22Rv1 (cell line): ENCODE results near the gene DNMT3A.

Experiments
- H3K27ac ChIP-seq: fragments of 450-650 bp; 2 replicates; pipeline ENCODE4 v1.5.1; 2017
- CTCF ChIP-seq: fragments of 450-650 bp; IDR thresholded peaks from 2 replicates; pipeline ENCODE4 v1.5.1; 2017; ENCODE audit warnings: mild to moderate bottlenecking
- ZFX ChIP-seq: fragments of 450-650 bp; IDR thresholded peaks from 2 replicates; pipeline ENCODE4 v1.6.1; 2017; ENCODE audit warnings: antibody characterized with exemption, borderline replicate concordance

The DNMT3A gene

DNA sequence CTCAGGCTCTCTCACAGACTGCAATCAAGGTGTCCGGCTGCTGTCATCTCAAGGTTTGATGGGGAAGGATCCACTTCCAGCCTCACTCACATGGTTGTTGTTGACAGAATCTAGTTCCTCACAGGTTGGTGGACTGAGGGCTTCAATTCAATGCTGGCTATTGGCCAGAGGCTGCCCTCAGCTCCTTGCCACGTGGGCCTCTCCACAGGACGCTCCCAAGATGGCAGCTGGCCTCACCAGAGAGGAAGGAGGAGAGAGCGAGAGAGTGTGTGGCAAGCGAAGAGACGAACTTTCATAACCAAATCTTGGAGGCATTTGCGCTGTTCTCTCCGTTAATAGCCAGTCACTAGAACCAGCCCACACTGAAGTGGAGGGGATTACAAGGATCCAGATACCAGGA is 13.5 kb upstream of the DNMT3A start:
- no peak overlapping the region for H3K27ac ChIP-seq
- TF ChIP-seq CTCF (no peak), ZFX (no peak)

DNA sequence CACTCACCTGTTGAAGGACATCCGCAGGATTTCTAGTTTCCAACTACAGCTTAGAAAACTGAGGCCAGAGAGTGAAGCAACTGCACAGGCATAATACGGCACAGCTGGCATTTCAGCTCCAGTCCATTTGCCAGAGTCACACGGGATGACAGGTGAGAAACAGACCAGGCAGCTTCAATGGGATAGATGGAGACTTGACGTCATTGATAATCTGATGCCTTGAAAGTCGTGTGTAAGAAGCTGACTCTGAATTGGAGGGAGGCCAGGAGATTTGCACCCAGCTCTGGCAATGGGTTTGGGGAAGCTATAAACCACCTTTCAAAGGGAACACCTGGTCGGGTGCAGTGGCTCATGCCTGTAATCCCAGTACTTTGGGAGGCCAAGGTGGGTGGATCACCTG is 12.4 kb upstream of the DNMT3A start:
- H3K27ac ChIP-seq: no peak overlapping the region
- TF ChIP-seq ZFX (no peak), CTCF (no peak)

- no peak overlapping the region for H3K27ac ChIP-seq
- no peak for TF ChIP-seq CTCF
- no peak for TF ChIP-seq ZFX
These were observed 7.7 kb upstream of the DNMT3A start for GRCh38 chr2:25349397-25349796.

GRCh38 chr2:25347846-25348245 is 6.1 kb upstream of the DNMT3A start:
- H3K27ac ChIP-seq: no peak overlapping the region
- TF ChIP-seq ZFX: no peak
- no peak for TF ChIP-seq CTCF

- no peak for TF ChIP-seq CTCF
- no peak for TF ChIP-seq ZFX
These were observed 5.6 kb upstream of the DNMT3A start for GRCh38 chr2:25347205-25347815.

DNA sequence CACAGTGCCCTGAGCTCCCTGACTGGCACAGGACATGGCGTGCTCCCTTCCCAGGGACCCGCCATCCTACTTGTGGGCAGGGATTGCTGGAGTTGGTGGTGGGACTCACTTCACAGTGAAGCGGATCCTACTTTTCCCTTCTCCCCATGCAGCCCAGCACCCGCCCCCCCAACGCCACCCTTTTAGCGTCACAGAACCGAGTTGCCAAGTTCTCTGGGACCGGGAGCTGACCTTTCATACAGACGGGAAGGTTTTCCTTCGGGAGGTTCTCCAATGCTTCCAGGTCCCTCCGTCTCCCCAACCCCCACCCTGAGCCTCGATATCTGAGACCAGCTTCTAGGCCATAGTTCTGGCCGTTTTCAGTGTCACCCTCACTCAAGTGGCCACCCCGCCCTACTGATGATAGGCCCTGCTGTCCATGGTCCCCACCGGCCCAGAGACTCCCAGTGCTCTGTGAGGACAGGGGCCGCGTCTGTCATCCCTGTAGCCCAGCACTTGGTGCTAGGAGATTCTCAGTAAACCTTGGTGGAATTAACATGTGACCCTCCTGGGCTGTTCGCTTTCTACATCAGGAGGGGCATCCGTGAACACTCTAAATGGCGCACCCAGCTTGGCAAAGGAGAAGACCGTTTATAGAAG is 1.6 kb upstream of the DNMT3A start:
- no peak for TF ChIP-seq CTCF
- TF ChIP-seq ZFX: no peak
- no peak overlapping the region for H3K27ac ChIP-seq

More at GRCh38 chr2:25347205-25347815, 5.6 kb upstream of the DNMT3A start:
- no peak overlapping the region for H3K27ac ChIP-seq

DNA sequence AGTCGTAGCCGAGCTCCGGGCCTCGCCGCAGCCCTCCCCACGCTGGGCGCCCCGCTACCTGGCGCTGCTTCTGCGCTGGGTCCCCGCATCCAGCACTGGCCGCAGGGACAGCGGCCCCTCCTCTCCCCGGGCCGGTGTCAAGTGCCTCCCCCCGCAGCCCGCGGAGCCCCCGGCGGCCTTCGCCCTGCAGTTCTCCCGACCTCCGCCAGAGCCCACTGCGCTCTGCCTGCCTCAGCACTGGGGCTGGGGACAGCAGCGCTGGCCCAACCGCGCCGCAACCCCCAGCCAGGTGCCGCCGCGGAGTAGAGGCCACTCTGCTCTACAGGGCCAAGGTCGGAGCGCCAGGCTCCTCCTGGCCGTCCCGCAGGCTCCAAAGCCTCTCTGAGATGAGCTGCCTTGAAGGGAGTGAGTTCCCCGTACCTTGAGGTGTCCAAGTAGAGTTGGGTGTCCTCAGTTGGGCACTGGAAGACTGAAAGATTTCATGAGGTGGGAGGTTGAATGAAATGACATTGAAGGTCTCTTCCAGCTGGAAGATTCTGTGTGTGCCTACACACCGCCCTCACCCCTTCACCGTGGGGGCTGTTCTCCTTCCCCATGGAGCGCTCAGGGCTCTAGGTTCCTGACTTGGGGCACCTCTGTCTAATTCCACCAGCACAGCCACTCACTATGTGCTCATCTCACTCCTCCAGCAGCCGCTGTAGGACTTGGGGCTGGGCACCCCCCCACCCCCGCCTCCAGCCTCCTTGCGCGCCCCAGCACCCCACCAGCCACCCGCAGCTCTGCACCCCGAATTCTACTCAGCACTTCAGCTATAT is 854 bp upstream of the DNMT3A start:
- H3K27ac ChIP-seq: peak overlapping the region; percentile 64
- TF ChIP-seq CTCF (peak; percentile 90), ZFX (no peak)
